Nephron (organoid): ENCODE measurements around the gene FTL.

Experiments
- H3K27ac Mint-ChIP-seq, 3 experiments: 2 replicates each; pipeline ENCODE4 v1.8.0; 2020; ENCODE audit warnings: mixed read lengths in 3 of 3, mild to moderate bottlenecking in 2 of 3, moderate library complexity in 1 of 3
- H3K27me3 Mint-ChIP-seq: 2 replicates; pipeline ENCODE4 v1.8.0; 2021; ENCODE audit warnings: low read depth, mild to moderate bottlenecking, moderate library complexity, mixed read lengths
- H3K36me3 Mint-ChIP-seq: 2 replicates; pipeline ENCODE4 v1.8.0; 2020; ENCODE audit warnings: low read depth, mixed read lengths
- H3K4me1 Mint-ChIP-seq: 2 replicates; pipeline ENCODE4 v1.8.0; 2020; ENCODE audit warnings: mixed read lengths
- H3K4me3 Mint-ChIP-seq, 3 experiments: 2 replicates each; pipeline ENCODE4 v1.8.0; 2020; ENCODE audit warnings: mild to moderate bottlenecking in 3 of 3, mixed read lengths in 3 of 3, moderate library complexity in 2 of 3
- H3K9me3 Mint-ChIP-seq: 2 replicates; pipeline ENCODE4 v1.8.0; 2020; ENCODE audit warnings: mixed read lengths
- TF ChIP-seq, protein P1 (sequence below), 3 experiments: fragments of 200-600 bp; sonication (generic); IDR thresholded peaks; one replicate each; pipeline ENCODE4 v1.5.0; 2021; ENCODE audit warnings: antibody characterized with exemption in 3 of 3; ENCODE audit not compliant: unreplicated experiment in 3 of 3

The FTL gene

DNA sequence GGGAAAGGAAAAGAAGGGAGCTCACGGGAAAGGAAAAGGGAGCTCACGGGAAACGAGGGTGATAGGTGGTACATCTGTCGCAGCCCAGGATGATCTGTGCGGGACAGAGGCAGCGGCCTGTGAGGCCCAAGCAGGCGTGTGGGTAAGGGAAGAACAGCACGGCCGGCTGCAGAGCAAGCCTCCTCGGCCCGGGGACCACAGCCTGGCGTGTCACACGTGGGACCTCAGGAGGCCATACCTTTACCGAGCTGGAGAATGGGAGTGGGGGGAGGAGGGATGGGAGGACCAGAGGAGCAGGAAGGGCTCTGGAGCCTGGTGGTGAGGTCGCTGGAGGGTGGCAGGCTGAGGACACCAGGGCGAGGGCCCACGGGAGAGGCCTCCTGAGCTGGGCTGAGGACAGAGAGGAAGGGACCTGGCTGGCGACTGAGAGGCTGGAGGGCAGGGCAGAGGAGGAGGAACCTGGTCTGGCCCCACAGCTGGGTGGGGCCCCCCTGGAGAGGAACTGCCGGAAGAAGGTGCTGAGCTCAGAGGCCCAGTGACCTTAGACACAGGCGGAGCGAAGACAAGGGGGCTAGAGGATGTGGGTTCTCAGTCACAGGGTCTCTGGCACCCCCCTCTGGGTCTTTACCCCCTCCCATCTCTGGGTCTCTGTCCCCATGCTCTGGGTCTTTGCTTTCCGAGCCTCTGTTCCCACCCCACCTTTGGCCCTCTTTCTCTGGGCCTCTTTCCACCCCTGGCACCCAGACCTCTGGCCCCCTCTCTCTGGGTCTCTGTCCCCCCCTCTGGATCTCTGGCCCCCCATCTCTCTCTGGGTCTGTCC, 2.9 kb upstream of the FTL start:
- Mint-ChIP-seq H3K36me3 (peaks cover 25% of the 10 kb centered on the region), H3K27ac (peak overlapping the region; percentile 96 to 100 (median 99)), H3K9me3 (no peaks in the 10 kb centered on the region), H3K4me3 (peak overlapping the region; percentile 53 to 100 (median 56)), H3K27me3 (peaks cover 3% of the 10 kb centered on the region), H3K4me1 (peaks cover 27% of the 10 kb centered on the region)
- TF ChIP-seq, protein P1, sequence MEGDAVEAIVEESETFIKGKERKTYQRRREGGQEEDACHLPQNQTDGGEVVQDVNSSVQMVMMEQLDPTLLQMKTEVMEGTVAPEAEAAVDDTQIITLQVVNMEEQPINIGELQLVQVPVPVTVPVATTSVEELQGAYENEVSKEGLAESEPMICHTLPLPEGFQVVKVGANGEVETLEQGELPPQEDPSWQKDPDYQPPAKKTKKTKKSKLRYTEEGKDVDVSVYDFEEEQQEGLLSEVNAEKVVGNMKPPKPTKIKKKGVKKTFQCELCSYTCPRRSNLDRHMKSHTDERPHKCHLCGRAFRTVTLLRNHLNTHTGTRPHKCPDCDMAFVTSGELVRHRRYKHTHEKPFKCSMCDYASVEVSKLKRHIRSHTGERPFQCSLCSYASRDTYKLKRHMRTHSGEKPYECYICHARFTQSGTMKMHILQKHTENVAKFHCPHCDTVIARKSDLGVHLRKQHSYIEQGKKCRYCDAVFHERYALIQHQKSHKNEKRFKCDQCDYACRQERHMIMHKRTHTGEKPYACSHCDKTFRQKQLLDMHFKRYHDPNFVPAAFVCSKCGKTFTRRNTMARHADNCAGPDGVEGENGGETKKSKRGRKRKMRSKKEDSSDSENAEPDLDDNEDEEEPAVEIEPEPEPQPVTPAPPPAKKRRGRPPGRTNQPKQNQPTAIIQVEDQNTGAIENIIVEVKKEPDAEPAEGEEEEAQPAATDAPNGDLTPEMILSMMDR (IDR thresholded peaks at IDR 0.05; ENCODE audit: unreplicated experiment in 3 of 3): no peak

DNA sequence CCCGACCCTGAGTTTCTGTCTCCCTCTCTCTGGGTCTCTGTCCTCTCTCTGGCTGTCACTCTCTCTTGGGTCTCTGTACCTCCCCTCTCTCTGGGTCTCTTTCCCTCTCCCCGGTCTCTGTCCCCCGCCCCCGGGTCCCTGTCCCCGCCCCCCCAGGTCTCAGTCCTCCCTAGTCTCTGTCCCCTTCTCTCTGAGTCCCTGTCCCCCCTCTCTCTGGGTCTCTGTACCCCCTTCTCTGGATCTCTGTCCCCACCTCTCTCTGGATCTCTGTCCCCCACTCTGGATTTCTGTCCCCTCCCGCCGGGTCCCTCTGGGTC, 2.3 kb upstream of the FTL start:
- TF ChIP-seq, protein P1 (IDR thresholded peaks at IDR 0.05; ENCODE audit: unreplicated experiment in 3 of 3): no peak
- Mint-ChIP-seq H3K4me1 (peaks cover 27% of the 10 kb centered on the region), H3K36me3 (peaks cover 24% of the 10 kb centered on the region), H3K27ac (peak overlapping the region; percentile 96 to 100 (median 99)), H3K4me3 (peak overlapping the region in 2 of 3 experiments; percentile 36 to 100), H3K9me3 (no peaks in the 10 kb centered on the region), H3K27me3 (no peaks in the 10 kb centered on the region)

DNA sequence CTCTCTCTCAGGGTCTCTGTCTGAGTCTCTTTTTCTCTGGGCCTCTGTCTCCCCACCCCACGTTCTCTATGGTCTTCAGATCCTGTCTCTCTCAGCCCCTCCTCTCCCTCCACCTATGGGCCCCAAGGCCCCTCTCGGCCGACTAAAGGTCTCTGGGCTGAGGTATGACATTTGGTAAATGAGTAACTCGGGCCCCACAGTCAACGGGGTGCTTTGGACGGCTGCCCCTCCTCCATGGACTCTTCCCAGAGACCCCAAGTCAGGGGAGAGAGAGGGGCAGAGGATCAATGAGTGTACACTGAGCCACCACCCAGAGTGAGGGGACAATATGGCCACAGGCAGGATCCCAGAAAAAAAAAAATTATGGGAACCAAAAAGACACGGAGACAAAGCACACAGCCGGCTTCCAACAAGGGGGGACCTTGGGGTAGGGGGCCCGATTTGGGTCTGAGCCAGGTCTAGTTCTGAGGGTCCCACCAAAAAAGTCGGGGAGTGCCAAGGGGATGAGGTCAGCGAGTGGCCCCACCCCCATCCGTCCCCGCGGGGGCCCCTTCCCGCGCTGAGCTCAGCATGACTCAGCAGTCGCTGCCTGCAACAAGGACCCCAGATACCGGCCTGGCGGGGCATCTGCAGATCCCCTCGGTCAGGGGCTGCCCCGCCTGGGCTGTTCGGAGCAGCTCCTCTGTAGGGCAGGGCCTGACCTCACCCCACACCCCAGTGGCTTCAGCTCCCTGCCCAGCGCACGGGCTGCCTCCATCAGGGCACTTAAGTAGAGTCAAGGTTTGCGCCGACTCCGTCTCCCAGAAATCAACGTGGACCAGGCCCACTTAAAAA, 1.5 kb upstream of the FTL start:
- H3K4me1 Mint-ChIP-seq: peaks cover 27% of the 10 kb centered on the region
- peak overlapping the region; percentile 99 to 100 (median 99) for H3K4me3 Mint-ChIP-seq
- H3K9me3 Mint-ChIP-seq: no peaks in the 10 kb centered on the region
- peaks cover 29% of the 10 kb centered on the region for H3K36me3 Mint-ChIP-seq
- TF ChIP-seq, protein P1 (IDR thresholded peaks at IDR 0.05; ENCODE audit: unreplicated experiment in 3 of 3): no peak
- H3K27ac Mint-ChIP-seq: peak overlapping the region; percentile 96 to 100 (median 99)
- H3K27me3 Mint-ChIP-seq: no peaks in the 10 kb centered on the region

- Mint-ChIP-seq H3K4me3 (peak overlapping the region; percentile 99 to 100 (median 99)), H3K4me1 (peaks cover 27% of the 10 kb centered on the region), H3K36me3 (peaks cover 30% of the 10 kb centered on the region), H3K9me3 (no peaks in the 10 kb centered on the region), H3K27me3 (no peaks in the 10 kb centered on the region), H3K27ac (peak overlapping the region; percentile 96 to 100 (median 99))
- TF ChIP-seq, protein P1 (IDR thresholded peaks at IDR 0.05; ENCODE audit: unreplicated experiment in 3 of 3): no peak
These were observed 687 bp upstream of the FTL start for GRCh38 chr19:48964205-48965039.

DNA sequence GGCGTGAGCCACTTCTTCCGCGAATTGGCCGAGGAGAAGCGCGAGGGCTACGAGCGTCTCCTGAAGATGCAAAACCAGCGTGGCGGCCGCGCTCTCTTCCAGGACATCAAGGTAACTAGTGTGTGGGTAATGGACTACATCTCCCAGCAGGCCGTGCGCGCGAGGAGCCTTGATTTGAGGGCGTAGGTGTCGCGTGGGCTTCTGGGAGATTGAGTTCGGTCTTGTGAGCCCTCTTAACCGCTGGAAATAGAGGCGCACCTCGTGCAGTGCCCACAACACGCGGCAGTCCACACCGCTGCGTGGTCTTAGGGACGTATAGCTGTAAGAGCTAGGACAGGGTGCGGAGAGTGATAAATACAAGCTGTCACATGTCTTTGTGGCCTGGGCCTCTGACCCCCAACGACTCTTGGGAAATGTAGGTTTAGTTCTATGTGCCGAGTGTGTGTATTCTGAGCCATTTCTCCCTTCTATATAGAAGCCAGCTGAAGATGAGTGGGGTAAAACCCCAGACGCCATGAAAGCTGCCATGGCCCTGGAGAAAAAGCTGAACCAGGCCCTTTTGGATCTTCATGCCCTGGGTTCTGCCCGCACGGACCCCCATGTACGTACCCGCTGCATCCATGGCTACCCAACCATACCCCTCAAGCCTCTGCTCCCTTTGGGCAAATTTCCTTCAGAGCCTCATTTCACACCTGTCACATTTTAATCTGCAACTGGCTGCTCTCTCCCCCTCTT, 864 bp downstream of the FTL start:
- Mint-ChIP-seq H3K27ac (peak overlapping the region; percentile 96 to 100 (median 99)), H3K36me3 (peaks cover 39% of the 10 kb centered on the region), H3K4me1 (peaks cover 30% of the 10 kb centered on the region), H3K27me3 (no peaks in the 10 kb centered on the region), H3K4me3 (peak overlapping the region; percentile 99 to 100 (median 99)), H3K9me3 (no peaks in the 10 kb centered on the region)
- TF ChIP-seq, protein P1 (IDR thresholded peaks at IDR 0.05; ENCODE audit: unreplicated experiment in 3 of 3): no peak
